Natural killer cell (primary cell): Measurements from ENCODE around the gene USP14. TPM values are rescaled to one million over a fixed set of nuclear protein-coding genes. Genes with fewer than 3 reads are reported as not detected.

Source experiments
- ATAC-seq, 3 donors: fragments of 150-1000 bp in 2 of 3; fragments of 200-7000 bp in 1 of 3; cut with Tn5 transposase; 1 replicate in 1 of 3; 2 replicates in 2 of 3; pipeline ENCODE4 v1.10.0; 2021; ENCODE audit warnings: mild to moderate bottlenecking in 2 of 3, moderate library complexity in 2 of 3
- DNase-seq, 2 donors: peaks; one replicate each; pipeline versions ENCODE4 v3.0.0 to v3.0.0-alpha.2; 2013 to 2021; ENCODE audit warnings: mixed read lengths in 1 of 2
- H3K27ac ChIP-seq: one replicate; pipeline ENCODE4 v1.5.1; 2013; ENCODE audit warnings: mild to moderate bottlenecking, low read length
- H3K27me3 ChIP-seq: one replicate; pipeline ENCODE4 v1.6.1; 2013; ENCODE audit warnings: low read length; ENCODE audit not compliant: control insufficient read depth, insufficient read depth
- H3K36me3 ChIP-seq: one replicate; pipeline ENCODE4 v1.6.1; 2013; ENCODE audit warnings: low read length; ENCODE audit not compliant: control insufficient read depth, insufficient read depth
- H3K4me1 ChIP-seq: one replicate; pipeline ENCODE4 v1.6.1; 2013; ENCODE audit warnings: low read length; ENCODE audit not compliant: control insufficient read depth, insufficient read depth
- H3K4me3 ChIP-seq: one replicate; pipeline ENCODE4 v1.5.1; 2013; ENCODE audit warnings: low read length
- H3K9me3 ChIP-seq: one replicate; pipeline ENCODE4 v1.6.1; 2013; ENCODE audit warnings: low read length; ENCODE audit not compliant: control insufficient read depth, insufficient read depth
- H3K27ac Mint-ChIP-seq, 2 donors: one replicate each; pipeline ENCODE4 v1.8.0; 2022; ENCODE audit warnings: mild to moderate bottlenecking in 2 of 2, mixed read lengths in 2 of 2, moderate library complexity in 1 of 2
- H3K27me3 Mint-ChIP-seq, 2 donors: one replicate each; pipeline ENCODE4 v1.8.0; 2022; ENCODE audit warnings: low read depth in 2 of 2, mixed read lengths in 2 of 2
- H3K36me3 Mint-ChIP-seq: one replicate; pipeline ENCODE4 v1.8.0; 2022; ENCODE audit warnings: mixed read lengths
- H3K4me1 Mint-ChIP-seq, 2 donors: one replicate each; pipeline ENCODE4 v1.8.0; 2022; ENCODE audit warnings: mixed read lengths in 2 of 2
- H3K4me3 Mint-ChIP-seq: one replicate; pipeline ENCODE4 v1.8.0; 2022; ENCODE audit warnings: mild to moderate bottlenecking, moderate library complexity, mixed read lengths
- H3K9me3 Mint-ChIP-seq, 2 donors: one replicate each; pipeline ENCODE4 v1.8.0; 2022; ENCODE audit warnings: mixed read lengths in 2 of 2
- CTCF ChIP-seq: fragments of 200-600 bp; IDR thresholded peaks from one replicate; pipeline ENCODE4 v1.8.0; 2022; ENCODE audit warnings: antibody characterized with exemption
- WGBS: methylation state at CpG from one replicate; pipeline ENCODE4 v1.1.7; 2013; ENCODE audit warnings: missing lambda C conversion rate; ENCODE audit not compliant: insufficient coverage; 5-methylcytosine and 5-hydroxymethylcytosine counted together
- intact Hi-C: fragments of 100-400 bp; cut with micrococcal nuclease; formaldehyde crosslinking; loops from one replicate; pipeline ENCODE4 v1.14.2; 2022
- total RNA-seq, 4 donors: library from RNA; stranded (reverse); fragments of 120-200 nt in 1 of 4; gene quantifications; one replicate each; pipeline versions ENCODE4 v1.2.3 to v1.2.4, GENCODE V29; 2013 to 2022

The USP14 gene
- total RNA-seq, 3 donors from 2014 or later (not counting 1 experiment from before 2014, with no cell fraction given), result 48.4 to 56.8 (median 50.8) TPM

DNA sequence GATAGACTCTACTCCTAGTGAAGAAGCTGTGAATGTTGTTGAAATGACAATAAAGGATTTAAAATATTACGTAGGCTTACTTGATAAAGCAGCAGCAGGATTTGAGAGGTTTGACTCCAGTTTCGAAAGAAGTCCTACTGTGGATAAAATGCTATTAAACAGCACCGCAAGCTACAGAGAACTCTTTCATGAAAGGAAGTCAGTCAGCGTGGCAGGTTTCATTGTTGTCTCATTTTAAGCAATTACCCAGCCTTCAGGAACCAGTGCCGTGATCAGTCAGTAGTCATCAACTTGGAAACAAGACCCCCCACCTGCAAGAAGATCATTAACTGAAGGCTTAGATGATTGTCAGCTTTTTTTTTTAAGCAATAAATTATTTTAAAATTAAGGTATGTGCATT is 14.0 kb downstream of the USP14 start:
- DNase-seq, result no peak
- Histone ChIP-seq H3K4me1 (no peaks in the 10 kb centered on the region), H3K27me3 (no peaks in the 10 kb centered on the region), H3K9me3 (no peaks in the 10 kb centered on the region), H3K36me3 (peaks cover 10% of the 10 kb centered on the region), H3K27ac (no peak overlapping the region), H3K4me3 (no peak overlapping the region)
- Mint-ChIP-seq H3K4me1 (peaks cover 15 to 20% of the 10 kb centered on the region in 2 donors), H3K4me3 (no peak overlapping the region), H3K36me3 (no peaks in the 10 kb centered on the region), H3K27ac (no peak overlapping the region), H3K9me3 (no peaks in the 10 kb centered on the region), H3K27me3 (no peaks in the 10 kb centered on the region)
- intact Hi-C loops, result no loop called here
- 94% methylated on average over 5 of the region's 5 CpGs for WGBS
- TF ChIP-seq CTCF, result no peak
- ATAC-seq, result no peak

GRCh38 chr18:179499-179898 is 21.1 kb downstream of the USP14 start:
- Mint-ChIP-seq H3K4me3 (no peak overlapping the region), H3K9me3 (no peaks in the 10 kb centered on the region), H3K36me3 (peaks cover 5% of the 10 kb centered on the region), H3K4me1 (peaks cover 28 to 35% of the 10 kb centered on the region in 2 donors), H3K27ac (no peak overlapping the region), H3K27me3 (no peaks in the 10 kb centered on the region)
- Histone ChIP-seq H3K27me3 (no peaks in the 10 kb centered on the region), H3K4me1 (no peaks in the 10 kb centered on the region), H3K36me3 (peaks cover 25% of the 10 kb centered on the region), H3K27ac (no peak overlapping the region), H3K9me3 (no peaks in the 10 kb centered on the region), H3K4me3 (no peak overlapping the region)
- 40% methylated on average over 3 of the region's 5 CpGs for WGBS
- no peak for TF ChIP-seq CTCF
- no peak for ATAC-seq
- no peak for DNase-seq
- intact Hi-C loops, result no loop called here

DNA sequence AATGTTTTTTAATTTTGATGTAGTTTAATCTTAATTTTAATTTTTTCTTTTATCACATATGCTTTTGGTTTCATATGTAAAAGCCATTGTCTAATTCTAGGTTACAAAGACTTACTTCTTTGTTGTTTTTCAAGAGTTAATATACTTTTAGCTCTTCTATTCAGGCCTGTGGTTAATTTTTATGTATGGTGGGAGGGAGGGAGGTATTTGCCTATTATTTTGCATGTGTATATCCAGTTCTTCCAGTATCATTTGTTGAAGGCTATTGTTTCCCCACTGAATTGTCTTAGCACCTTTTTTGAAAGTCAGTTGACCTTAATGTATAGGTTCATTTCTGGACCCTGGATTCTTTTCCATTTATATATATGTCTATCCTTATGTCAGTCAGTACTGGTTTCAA is 23.4 kb downstream of the USP14 start:
- no peaks in the 10 kb centered on the region for H3K4me1 ChIP-seq
- no peak overlapping the region for H3K4me3 ChIP-seq
- DNase-seq, result no peak
- H3K27me3 ChIP-seq, result no peaks in the 10 kb centered on the region
- Mint-ChIP-seq H3K9me3 (no peaks in the 10 kb centered on the region), H3K27me3 (no peaks in the 10 kb centered on the region), H3K4me3 (no peak overlapping the region), H3K4me1 (peaks cover 17 to 20% of the 10 kb centered on the region in 2 donors), H3K27ac (no peak overlapping the region), H3K36me3 (peaks cover 5% of the 10 kb centered on the region)
- intact Hi-C loops, result no loop called here
- peaks cover 25% of the 10 kb centered on the region for H3K36me3 ChIP-seq
- TF ChIP-seq CTCF, result no peak
- H3K27ac ChIP-seq, result no peak overlapping the region
- H3K9me3 ChIP-seq, result no peaks in the 10 kb centered on the region
- no peak for ATAC-seq

GRCh38 chr18:183769-184168 is 25.4 kb downstream of the USP14 start:
- intact Hi-C loops, result no loop called here
- no CpG with 5 or more reads among the region's 1 CpG for WGBS
- DNase-seq, result no peak
- Histone ChIP-seq H3K9me3 (no peaks in the 10 kb centered on the region), H3K36me3 (peaks cover 25% of the 10 kb centered on the region), H3K4me3 (no peak overlapping the region), H3K27me3 (no peaks in the 10 kb centered on the region), H3K4me1 (no peaks in the 10 kb centered on the region), H3K27ac (no peak overlapping the region)
- no peaks in the 10 kb centered on the region for H3K27me3 Mint-ChIP-seq
- H3K27ac Mint-ChIP-seq, result no peak overlapping the region
- H3K9me3 Mint-ChIP-seq, result no peaks in the 10 kb centered on the region
- peaks cover 5% of the 10 kb centered on the region for H3K36me3 Mint-ChIP-seq
- H3K4me1 Mint-ChIP-seq, result peaks cover 12 to 16% of the 10 kb centered on the region in 2 donors
- no peak overlapping the region for H3K4me3 Mint-ChIP-seq
- no peak for TF ChIP-seq CTCF
- no peak for ATAC-seq
